Aorta (tissue), 5 donors: ENCODE results near the gene ASB5. TPM values are rescaled to one million over a fixed set of nuclear protein-coding genes. Genes with fewer than 3 reads are reported as not detected.

Experiments used
- ATAC-seq: fragments of 200-7000 bp; cut with Tn5 transposase; one replicate; pipeline ENCODE4 v1.9.1; 2022; ENCODE audit warnings: moderate library complexity; ENCODE audit not compliant: low FRiP score
- DNase-seq, 2 donors: peaks; one replicate each; pipeline ENCODE4 v3.0.0-alpha.2; 2020
- H3K27ac ChIP-seq, 2 donors: one replicate each; pipeline ENCODE4 v1.5.1; 2013; ENCODE audit warnings: low read length in 2 of 2, mild to moderate bottlenecking in 2 of 2, moderate library complexity in 2 of 2, control low read depth in 1 of 2, inconsistent platforms in 1 of 2, low read depth in 1 of 2
- H3K27me3 ChIP-seq, 2 donors: one replicate each; pipeline ENCODE4 v1.6.1; 2013; ENCODE audit warnings: control low read depth in 1 of 2, low read length in 1 of 2, mild to moderate bottlenecking in 1 of 2, moderate library complexity in 1 of 2; ENCODE audit not compliant: insufficient read depth in 2 of 2, control insufficient read depth in 1 of 2
- H3K36me3 ChIP-seq, 2 donors: one replicate each; pipeline ENCODE4 v1.6.1; 2013; ENCODE audit warnings: control low read depth in 1 of 2, low read length in 1 of 2, mild to moderate bottlenecking in 1 of 2; ENCODE audit not compliant: insufficient read depth in 2 of 2, control insufficient read depth in 1 of 2
- H3K4me1 ChIP-seq, 2 donors: one replicate each; pipeline ENCODE4 v1.6.1; 2013; ENCODE audit warnings: low read length in 2 of 2, control low read depth in 1 of 2, mild to moderate bottlenecking in 1 of 2, moderate library complexity in 1 of 2; ENCODE audit not compliant: insufficient read depth in 2 of 2, control insufficient read depth in 1 of 2
- H3K4me3 ChIP-seq, 2 donors: one replicate each; pipeline ENCODE4 v1.5.1; 2013; ENCODE audit warnings: low read length in 2 of 2, control low read depth in 1 of 2, mild to moderate bottlenecking in 1 of 2
- H3K9me3 ChIP-seq: one replicate; pipeline ENCODE4 v1.6.1; 2013; ENCODE audit warnings: mild to moderate bottlenecking, low read length; ENCODE audit not compliant: control insufficient read depth
- WGBS, 2 donors: extraction: QIAGEN DNeasy Blood & Tissue Kit; methylation state at CpG; one replicate each; pipeline ENCODE4 v1.1.7; 2013; 5-methylcytosine and 5-hydroxymethylcytosine counted together
- intact Hi-C, 2 donors: fragments of 100-400 bp; cut with DNase I; formaldehyde crosslinking; loops; one replicate each; pipeline versions ENCODE4 v1.14.2 to v1.15.0; 2022
- long read RNA-seq, 2 donors: library from polyadenylated mRNA; unstranded; transcript quantifications; one replicate each; pipeline ENCODE4 v2.0.0, GENCODE V29; 2020 to 2021
- polyA plus RNA-seq, 2 donors: library from polyadenylated mRNA; stranded (reverse); fragments of 200-250 nt; gene quantifications; one replicate each; pipeline ENCODE4 v1.2.3, GENCODE V29; 2013
- total RNA-seq, 2 donors: library from RNA; stranded (reverse); fragmentation: NEBNext Ultra II Directional; extraction: Animal tissue kit (Norgen Biotek cat#: 25700); gene quantifications; one replicate each; pipeline ENCODE4 v1.2.1, GENCODE V29; 2021
- donor health status: healthy with polysubstance abuse.
- donor health status: Bipolar disorder and iron deficiency.
- donor health status: DM: no; HTN: no; CAD: no.
- donor health status: DM: no; HTN: no; CAD: no.
- donor health status: DM: yes; HTN: yes; CAD: no.

ASB5 gene, protein sequence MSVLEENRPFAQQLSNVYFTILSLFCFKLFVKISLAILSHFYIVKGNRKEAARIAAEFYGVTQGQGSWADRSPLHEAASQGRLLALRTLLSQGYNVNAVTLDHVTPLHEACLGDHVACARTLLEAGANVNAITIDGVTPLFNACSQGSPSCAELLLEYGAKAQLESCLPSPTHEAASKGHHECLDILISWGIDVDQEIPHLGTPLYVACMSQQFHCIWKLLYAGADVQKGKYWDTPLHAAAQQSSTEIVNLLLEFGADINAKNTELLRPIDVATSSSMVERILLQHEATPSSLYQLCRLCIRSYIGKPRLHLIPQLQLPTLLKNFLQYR
- total RNA-seq (not detected), polyA plus RNA-seq (under 1 TPM in 1 of 2 donors, not detected in 1; 0.28 TPM)
- long read RNA-seq, donor 1 = 0 reads
- long read RNA-seq, donor 2 = 0 reads

DNA sequence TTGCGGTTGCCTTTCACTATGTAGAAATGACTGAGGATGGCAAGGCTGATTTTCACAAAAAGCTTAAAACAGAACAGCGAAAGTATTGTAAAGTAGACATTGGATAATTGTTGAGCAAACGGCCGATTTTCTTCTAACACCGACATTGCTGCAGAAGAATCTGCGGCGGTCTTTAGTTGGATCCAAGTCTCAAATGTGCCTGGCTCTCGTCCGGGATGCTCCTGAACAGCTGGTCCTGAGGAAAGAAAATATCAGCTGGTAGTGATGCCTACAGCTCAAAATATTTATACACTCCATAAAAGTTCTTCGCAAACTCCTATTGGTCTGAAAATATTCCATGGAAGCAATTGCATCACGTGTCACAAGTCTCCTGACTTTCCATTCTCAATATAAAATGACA, at the start of gene ASB5:
Gene ASB5, minus strand, starts transcription at position 260 of the 400 bp plus-strand sequence. Its CDS starts 114 bp downstream, at position 146.
- H3K4me1 ChIP-seq = no peaks in the 10 kb centered on the region
- no peaks in the 10 kb centered on the region for H3K27me3 ChIP-seq
- H3K9me3 ChIP-seq = no peaks in the 10 kb centered on the region
- H3K36me3 ChIP-seq = no peaks in the 10 kb centered on the region
- no peak for ATAC-seq
- no peak within 1 kb of the TSS for H3K4me3 ChIP-seq
- 94 to 97% methylated on average over 11 of the region's 11 CpGs for WGBS, 2 donors
- DNase-seq = no peak
- intact Hi-C loops = no loop called here
- no peak within 1 kb of the TSS for H3K27ac ChIP-seq

DNA sequence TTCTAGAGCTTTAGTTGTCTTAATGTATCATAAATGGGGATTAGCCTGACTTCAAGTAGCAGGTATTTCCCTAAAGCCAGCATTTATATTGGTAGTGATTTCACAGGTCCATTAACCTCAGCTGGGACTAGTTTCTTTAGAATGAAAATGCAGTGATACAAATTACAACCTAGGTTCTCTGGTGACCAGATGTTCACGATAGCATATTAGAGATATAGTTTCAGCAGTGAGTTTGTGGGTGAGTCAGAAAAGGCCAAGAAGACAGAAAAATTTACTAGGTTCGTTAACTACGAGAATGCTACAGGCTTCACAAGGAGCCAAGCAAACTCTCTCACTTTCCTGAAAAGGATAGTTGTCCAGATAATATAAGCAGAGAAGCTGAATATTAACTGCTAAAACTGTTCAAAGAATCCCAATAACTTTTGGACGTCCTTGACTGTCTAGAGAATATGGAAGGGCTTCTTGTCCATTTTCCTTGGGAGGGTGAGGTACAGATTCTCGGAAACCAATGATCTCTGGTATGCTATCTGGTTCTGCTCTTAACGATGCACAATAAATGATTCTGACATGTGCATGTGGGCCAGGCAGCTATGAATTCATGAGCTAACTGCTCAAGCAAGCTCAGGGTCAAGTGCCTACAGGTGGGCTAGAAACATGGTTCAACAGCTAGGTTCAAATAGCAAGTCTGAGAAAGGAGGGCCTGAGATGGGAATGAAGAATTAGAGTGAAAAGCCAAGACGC, 44.7 kb upstream of the ASB5 start:
- WGBS, 2 donors = 83 to 94% methylated on average over 7 of the region's 7 CpGs
- H3K4me1 ChIP-seq = no peaks in the 10 kb centered on the region
- no peak overlapping the region for H3K27ac ChIP-seq
- no peaks in the 10 kb centered on the region for H3K27me3 ChIP-seq
- no peaks in the 10 kb centered on the region for H3K36me3 ChIP-seq
- intact Hi-C loops = no loop called here
- DNase-seq (no peak), ATAC-seq (no peak)
- no peaks in the 10 kb centered on the region for H3K9me3 ChIP-seq
- no peak overlapping the region for H3K4me3 ChIP-seq

DNA sequence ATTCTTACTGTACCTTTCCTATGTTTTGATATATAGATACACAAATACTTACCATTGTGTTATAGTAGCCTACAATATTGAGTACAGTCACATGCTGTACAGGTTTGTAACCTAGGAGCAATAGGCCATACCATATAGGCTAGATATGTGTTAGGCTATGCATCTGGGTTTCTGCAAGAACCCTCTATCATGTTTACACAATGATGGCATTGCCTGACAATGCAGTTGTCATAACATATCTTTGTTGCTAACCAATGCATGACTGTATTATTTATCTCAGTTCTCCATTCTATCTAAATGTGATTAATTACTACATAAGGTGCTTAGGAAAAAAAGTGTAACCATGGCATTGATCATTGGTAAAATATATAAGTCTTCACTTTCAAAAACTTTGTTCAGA, 40.8 kb upstream of the ASB5 start:
- intact Hi-C loops = no loop called here
- no peaks in the 10 kb centered on the region for H3K27me3 ChIP-seq
- no peak for ATAC-seq

DNA sequence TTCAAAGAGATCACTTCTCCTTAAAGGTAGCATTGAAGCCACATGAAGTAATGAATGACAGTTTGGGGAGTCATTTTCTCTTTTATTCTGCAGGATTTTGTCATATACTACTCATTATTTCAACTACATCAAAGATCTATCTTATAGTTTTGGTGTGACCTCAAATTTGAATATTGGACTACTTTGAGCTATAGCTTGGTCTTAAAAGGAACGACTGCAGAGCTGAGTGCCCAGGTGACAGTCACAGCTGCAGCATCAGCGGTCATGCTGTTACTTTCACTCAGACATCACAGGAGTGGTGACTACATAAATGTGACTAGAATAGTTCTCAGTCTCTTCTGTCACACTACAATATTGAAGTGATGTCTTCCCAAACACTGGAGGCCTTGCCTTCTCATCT, 40.0 kb upstream of the ASB5 start:
- ATAC-seq (no peak), DNase-seq (no peak)
- Histone ChIP-seq H3K4me1 (no peaks in the 10 kb centered on the region), H3K27ac (no peak overlapping the region), H3K27me3 (no peaks in the 10 kb centered on the region), H3K9me3 (no peaks in the 10 kb centered on the region), H3K4me3 (no peak overlapping the region), H3K36me3 (no peaks in the 10 kb centered on the region)
- intact Hi-C loops = no loop called here
- whole genome bisulfite sequencing, 2 donors = 88 to 91% methylated on average over 2 of the region's 2 CpGs

More for the DNA sequence above, 40.8 kb upstream of the ASB5 start:
- Histone ChIP-seq H3K4me3 (no peak overlapping the region), H3K4me1 (no peaks in the 10 kb centered on the region), H3K27ac (no peak overlapping the region), H3K36me3 (no peaks in the 10 kb centered on the region), H3K9me3 (no peaks in the 10 kb centered on the region)
- DNase-seq = no peak

DNA sequence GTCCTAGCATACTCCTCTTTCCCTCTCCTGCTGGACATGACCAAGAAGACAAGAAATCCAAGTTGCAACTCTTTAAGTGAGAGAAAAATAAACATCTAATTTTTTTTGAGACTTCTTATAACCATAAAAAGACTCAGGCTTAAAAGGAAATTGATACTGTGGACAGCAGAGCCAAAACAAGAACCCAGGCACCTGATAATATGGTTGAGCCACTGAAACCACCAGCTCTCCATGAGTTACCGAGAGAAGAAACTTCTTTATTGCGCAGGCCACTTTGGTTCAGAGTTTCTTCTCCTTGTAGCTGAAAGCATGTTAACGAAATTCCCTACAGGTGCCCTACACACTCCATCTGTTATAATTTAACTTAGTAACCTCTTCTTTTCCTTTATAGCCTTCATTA, 39.4 kb upstream of the ASB5 start:
- H3K27me3 ChIP-seq = no peaks in the 10 kb centered on the region
- intact Hi-C loops = no loop called here
- no peak overlapping the region for H3K4me3 ChIP-seq
- ATAC-seq = no peak
- no peaks in the 10 kb centered on the region for H3K9me3 ChIP-seq
- H3K36me3 ChIP-seq = no peaks in the 10 kb centered on the region
- no peak for DNase-seq
- H3K27ac ChIP-seq = no peak overlapping the region
- H3K4me1 ChIP-seq = no peaks in the 10 kb centered on the region
- 89 to 93% methylated on average over 3 of the region's 3 CpGs for WGBS, 2 donors

DNA sequence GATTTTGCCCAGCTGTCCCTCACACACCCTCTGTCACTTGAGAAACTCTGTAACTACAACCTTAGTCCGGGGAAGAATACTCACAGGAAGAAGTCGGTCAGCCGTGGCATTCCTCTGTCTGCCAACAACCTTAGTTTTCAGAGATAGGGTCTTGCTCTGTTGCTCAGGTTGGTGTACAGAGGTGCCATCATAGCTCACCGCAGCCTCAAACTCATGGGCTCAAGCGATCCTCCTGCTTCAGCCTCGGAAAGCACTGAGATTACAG, 38.6 kb upstream of the ASB5 start:
- ATAC-seq = no peak
- H3K4me3 ChIP-seq = no peak overlapping the region
- intact Hi-C loops = no loop called here
- H3K27ac ChIP-seq = no peak overlapping the region
- 81 to 82% methylated on average over 6 of the region's 6 CpGs for WGBS, 2 donors
- H3K27me3 ChIP-seq = no peaks in the 10 kb centered on the region
- no peaks in the 10 kb centered on the region for H3K36me3 ChIP-seq
- no peaks in the 10 kb centered on the region for H3K9me3 ChIP-seq
- no peaks in the 10 kb centered on the region for H3K4me1 ChIP-seq
- DNase-seq = no peak

DNA sequence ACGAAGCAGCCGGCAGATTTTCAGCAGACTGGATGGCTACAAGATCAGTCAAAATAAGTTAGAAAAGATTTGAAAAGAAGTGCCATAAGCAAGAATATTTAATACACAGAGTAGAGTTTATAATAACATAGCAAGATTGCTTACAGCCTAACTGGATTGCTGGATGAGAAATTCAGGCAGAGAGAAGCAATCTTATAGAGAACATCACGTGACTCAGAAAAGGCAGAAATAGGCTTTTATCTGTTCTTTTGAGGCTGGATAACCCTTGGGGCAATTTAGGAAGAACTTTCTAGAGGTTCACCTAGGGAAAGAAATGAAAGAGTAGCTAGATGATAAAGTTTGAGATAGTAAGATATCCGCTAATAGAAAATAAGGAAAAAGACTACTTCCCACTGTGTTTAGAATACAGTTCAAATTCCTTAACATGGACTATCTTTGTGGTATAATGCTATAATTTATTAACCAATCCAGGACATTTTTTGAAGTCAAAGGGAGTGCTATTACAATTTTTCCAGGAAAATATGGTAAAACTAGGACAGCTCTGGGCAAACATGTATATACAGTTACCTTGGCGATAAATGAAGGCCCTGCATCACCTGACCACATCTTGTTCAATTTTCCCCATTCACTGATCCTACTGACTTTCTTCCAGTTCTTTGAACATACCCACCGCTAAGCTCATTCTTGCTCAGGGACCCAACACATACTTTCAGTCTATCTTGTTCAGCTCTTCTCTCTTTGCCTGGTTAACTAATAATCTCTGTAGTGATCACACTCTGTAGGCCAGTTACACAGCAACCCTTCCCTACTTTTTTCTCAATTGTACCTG, 38.0 kb upstream of the ASB5 start:
- no peaks in the 10 kb centered on the region for H3K4me1 ChIP-seq
- no peaks in the 10 kb centered on the region for H3K36me3 ChIP-seq
- ATAC-seq (no peak), DNase-seq (no peak)
- H3K27me3 ChIP-seq = no peaks in the 10 kb centered on the region
- no peak overlapping the region for H3K27ac ChIP-seq
- H3K4me3 ChIP-seq = no peak overlapping the region
- 86 to 95% methylated on average over 6 of the region's 6 CpGs for WGBS, 2 donors
- intact Hi-C loops = no loop called here
- H3K9me3 ChIP-seq = no peaks in the 10 kb centered on the region

DNA sequence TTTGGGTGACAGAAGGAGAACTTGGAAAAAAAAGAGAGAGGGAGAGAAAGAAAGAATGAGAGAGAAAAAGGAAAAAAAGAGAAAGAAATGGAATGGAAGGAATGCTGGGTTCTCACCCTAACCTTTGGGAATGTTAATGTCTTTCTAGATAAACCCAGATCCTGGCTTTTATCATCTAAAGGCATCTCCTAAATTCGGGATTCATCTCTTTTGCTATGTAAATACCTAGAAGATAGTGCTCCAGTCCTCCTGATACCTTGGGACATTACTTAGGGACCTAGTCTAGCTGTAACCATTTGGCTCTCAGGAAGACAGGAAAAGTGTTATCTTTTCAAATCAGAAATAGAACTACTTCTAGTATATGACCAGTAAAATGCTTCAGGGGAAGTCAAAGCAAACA, 34.9 kb upstream of the ASB5 start:
- intact Hi-C loops = no loop called here

More for the DNA sequence above, 34.9 kb upstream of the ASB5 start:
- Histone ChIP-seq H3K36me3 (no peaks in the 10 kb centered on the region), H3K9me3 (no peaks in the 10 kb centered on the region), H3K4me3 (no peak overlapping the region), H3K4me1 (no peaks in the 10 kb centered on the region), H3K27ac (no peak overlapping the region), H3K27me3 (no peaks in the 10 kb centered on the region)
- ATAC-seq (no peak), DNase-seq (no peak)
- WGBS, 2 donors = 32 to 37% methylated on average over 1 of the region's 1 CpG
